Psoas muscle (tissue), 8 donors: Measurements from ENCODE around the gene LHX5. TPM values are rescaled to one million over a fixed set of nuclear protein-coding genes. Genes with fewer than 3 reads are reported as not detected.
A peak's percentile ranks its signal among the peaks of the same experiment; 100 is the strongest.

Experiments
- ATAC-seq, 4 donors: fragments of 200-7000 bp; cut with Tn5 transposase; one replicate each; pipeline ENCODE4 v1.9.1; 2020; ENCODE audit warnings: moderate library complexity in 3 of 4, mild to moderate bottlenecking in 2 of 4
- DNase-seq, 2 donors: peaks; one replicate each; pipeline ENCODE4 v3.0.0-alpha.2; 2020
- H3K27ac ChIP-seq: fragments of 200-600 bp; one replicate; pipeline ENCODE4 v1.8.0; 2022
- H3K27me3 ChIP-seq, 3 donors: fragments of 200-600 bp in 1 of 3; one replicate each; pipeline versions ENCODE4 v1.6.1 to v1.8.0; 2013 to 2022; ENCODE audit warnings: low read length in 2 of 3, mild to moderate bottlenecking in 2 of 3, moderate library complexity in 1 of 3; ENCODE audit not compliant: insufficient read depth in 3 of 3
- H3K36me3 ChIP-seq, 2 donors: fragments of 200-600 bp in 1 of 2; one replicate each; pipeline versions ENCODE4 v1.6.1 to v1.8.0; 2013 to 2022; ENCODE audit warnings: low read depth in 1 of 2, mild to moderate bottlenecking in 1 of 2, moderate library complexity in 1 of 2; ENCODE audit not compliant: insufficient read depth in 1 of 2
- H3K4me1 ChIP-seq: fragments of 200-600 bp; one replicate; pipeline ENCODE4 v1.8.0; 2022
- H3K4me3 ChIP-seq: fragments of 200-600 bp; one replicate; pipeline ENCODE4 v1.8.0; 2022; ENCODE audit warnings: mild to moderate bottlenecking
- H3K9me3 ChIP-seq: fragments of 200-600 bp; one replicate; pipeline ENCODE4 v1.8.0; 2022
- CTCF ChIP-seq: fragments of 200-600 bp; IDR thresholded peaks from one replicate; pipeline ENCODE4 v1.8.0; 2022; ENCODE audit warnings: antibody characterized with exemption
- WGBS, 3 donors: extraction: QIAGEN DNeasy Blood & Tissue Kit; methylation state at CpG; one replicate each; pipeline versions ENCODE4 v1.1.6 to v1.1.7; 2013; 5-methylcytosine and 5-hydroxymethylcytosine counted together
- intact Hi-C, 2 donors: fragments of 100-400 bp; cut with DNase I; formaldehyde crosslinking; loops; one replicate each; pipeline versions ENCODE4 v1.11.0 to v1.14.2; 2022
- polyA plus RNA-seq, 3 donors: library from polyadenylated mRNA; stranded (reverse); fragments of 200-250 nt; gene quantifications; one replicate each; pipeline ENCODE4 v1.2.3, GENCODE V29; 2013
- total RNA-seq, 4 donors: library from RNA; stranded (reverse); fragmentation: NEBNext Ultra II Directional in 2 of 4; extraction: Animal tissue kit (Norgen Biotek cat#: 25700) in 2 of 4; gene quantifications; one replicate each; pipeline versions ENCODE4 v1.2.1 to v1.2.4, GENCODE V29; 2021 to 2023
- donor health status: healthy with polysubstance abuse.
- donor health status: DM: no; HTN: no; CAD: no; lungs with moderate emphysema.
- donor health status: Bipolar disorder and iron deficiency.
- donor health status: healthy.
- donor health status: DM: yes; HTN: yes; CAD: no.
- donor health status: DM: no; HTN: no; CAD: no.
- donor health status: DM: no; HTN: no; CAD: no.
- donor health status: DM: yes; HTN: yes; CAD: no.

LHX5 gene
- total and polyA plus RNA-seq, 7 donors, result not detected

- no peaks in the 10 kb centered on the region for H3K36me3 ChIP-seq
- H3K9me3 ChIP-seq, result no peaks in the 10 kb centered on the region
- H3K27me3 ChIP-seq, result peaks cover 9 to 100% (median 52%) of the 10 kb centered on the region in 3 donors
- H3K4me1 ChIP-seq, result peaks cover 4% of the 10 kb centered on the region
- WGBS, 3 donors, result 2 to 6% (median 3%) methylated on average over 19 of the region's 19 CpGs
- intact Hi-C loops, result no loop called here
- no peak for DNase-seq
- no peak overlapping the region for H3K27ac ChIP-seq
- no peak for TF ChIP-seq CTCF
- no peak for ATAC-seq
- H3K4me3 ChIP-seq, result no peak overlapping the region
Observed at GRCh38 chr12:113469949-113470743, 1.5 kb downstream of the LHX5 start.

GRCh38 chr12:113469224-113469948, 2.3 kb downstream of the LHX5 start:
- no peak for TF ChIP-seq CTCF

GRCh38 chr12:113468365-113469223, 3.1 kb downstream of the LHX5 start:
- no peak for TF ChIP-seq CTCF
- no peak overlapping the region for H3K27ac ChIP-seq
- no peaks in the 10 kb centered on the region for H3K36me3 ChIP-seq
- intact Hi-C loops, result no loop called here
- DNase-seq (no peak), ATAC-seq (no peak)
- H3K9me3 ChIP-seq, result no peaks in the 10 kb centered on the region
- peaks cover 9 to 100% (median 53%) of the 10 kb centered on the region in 3 donors for H3K27me3 ChIP-seq
- H3K4me3 ChIP-seq, result no peak overlapping the region
- 2% methylated on average over 32 to 38 of the region's 38 CpGs for WGBS, 3 donors
- peaks cover 17% of the 10 kb centered on the region for H3K4me1 ChIP-seq

More at GRCh38 chr12:113469224-113469948, 2.3 kb downstream of the LHX5 start:
- no peaks in the 10 kb centered on the region for H3K36me3 ChIP-seq
- no peak overlapping the region for H3K4me3 ChIP-seq
- 3 to 5% (median 4%) methylated on average over 16 to 17 of the region's 17 CpGs for WGBS, 3 donors
- H3K4me1 ChIP-seq, result peaks cover 11% of the 10 kb centered on the region
- ATAC-seq (no peak), DNase-seq (no peak)
- H3K27ac ChIP-seq, result no peak overlapping the region
- intact Hi-C loops, result no loop called here
- peaks cover 9 to 100% (median 50%) of the 10 kb centered on the region in 3 donors for H3K27me3 ChIP-seq
- no peaks in the 10 kb centered on the region for H3K9me3 ChIP-seq

GRCh38 chr12:113467502-113468364, 3.9 kb downstream of the LHX5 start:
- TF ChIP-seq CTCF, result no peak
- WGBS, 3 donors, result 1% methylated on average over 66 to 78 of the region's 78 CpGs
- peaks cover 9 to 100% (median 56%) of the 10 kb centered on the region in 3 donors for H3K27me3 ChIP-seq
- DNase-seq, result no peak
- H3K27ac ChIP-seq, result no peak overlapping the region
- ATAC-seq, result no peak
- H3K9me3 ChIP-seq, result no peaks in the 10 kb centered on the region
- H3K4me1 ChIP-seq, result peaks cover 17% of the 10 kb centered on the region
- intact Hi-C loops, result no loop called here
- H3K4me3 ChIP-seq, result peak overlapping the region; percentile 52
- H3K36me3 ChIP-seq, result no peaks in the 10 kb centered on the region
